ENCODE data around the gene PFKFB2.

Gene PFKFB2

DNA sequence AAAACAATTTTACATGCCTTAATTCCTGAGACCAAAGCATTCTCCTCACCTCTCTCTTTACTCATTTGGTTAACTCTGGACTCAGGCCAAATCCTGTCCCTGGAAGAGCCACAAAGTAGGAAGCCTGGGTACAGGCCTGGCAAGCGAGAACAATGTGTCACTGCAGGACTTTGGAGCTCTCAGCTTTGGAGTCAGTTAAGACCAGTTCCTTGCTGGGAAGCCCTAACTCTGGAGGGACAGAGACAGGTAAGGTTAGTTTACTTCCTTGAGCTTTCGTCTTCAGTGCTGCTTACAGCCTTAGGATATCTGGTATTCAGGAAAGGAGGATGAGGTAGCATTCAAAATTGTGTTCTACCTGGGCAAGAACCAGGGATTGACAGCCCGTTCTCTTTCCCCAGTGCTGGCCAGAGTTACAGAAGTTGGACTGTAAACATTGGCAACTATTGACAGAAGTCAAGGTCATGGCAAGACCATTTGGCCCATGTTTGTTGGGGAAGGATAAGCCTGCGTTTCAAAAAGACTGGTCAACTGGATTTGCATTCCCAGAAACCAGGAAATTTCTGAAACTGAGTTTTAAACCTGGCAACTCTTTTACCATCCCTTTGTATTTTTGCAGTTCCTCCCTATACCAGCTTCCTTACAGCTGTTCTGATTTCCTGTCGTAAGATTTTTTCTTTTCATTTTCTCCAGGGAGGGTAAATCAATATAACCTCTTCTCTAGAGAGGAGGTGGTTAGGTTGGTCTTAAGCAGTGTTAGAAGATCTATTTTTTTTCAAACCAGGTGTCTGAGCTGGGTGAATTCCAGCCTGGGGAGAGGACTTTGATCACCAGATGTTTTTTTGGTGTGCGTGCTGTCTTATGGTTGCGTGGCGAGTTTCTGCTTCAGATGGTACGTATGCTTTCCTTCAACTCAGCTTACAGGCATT, 35.9 kb downstream of the PFKFB2 start, which contains the start of gene C4BPB:
C4BPB (plus strand) TSS at position 160 of the 926 bp plus-strand sequence; CDS start at position 832, 672 bp downstream.
- DNase-seq (ENCODE audit: low read depth in 3 of 3): no peak

DNA sequence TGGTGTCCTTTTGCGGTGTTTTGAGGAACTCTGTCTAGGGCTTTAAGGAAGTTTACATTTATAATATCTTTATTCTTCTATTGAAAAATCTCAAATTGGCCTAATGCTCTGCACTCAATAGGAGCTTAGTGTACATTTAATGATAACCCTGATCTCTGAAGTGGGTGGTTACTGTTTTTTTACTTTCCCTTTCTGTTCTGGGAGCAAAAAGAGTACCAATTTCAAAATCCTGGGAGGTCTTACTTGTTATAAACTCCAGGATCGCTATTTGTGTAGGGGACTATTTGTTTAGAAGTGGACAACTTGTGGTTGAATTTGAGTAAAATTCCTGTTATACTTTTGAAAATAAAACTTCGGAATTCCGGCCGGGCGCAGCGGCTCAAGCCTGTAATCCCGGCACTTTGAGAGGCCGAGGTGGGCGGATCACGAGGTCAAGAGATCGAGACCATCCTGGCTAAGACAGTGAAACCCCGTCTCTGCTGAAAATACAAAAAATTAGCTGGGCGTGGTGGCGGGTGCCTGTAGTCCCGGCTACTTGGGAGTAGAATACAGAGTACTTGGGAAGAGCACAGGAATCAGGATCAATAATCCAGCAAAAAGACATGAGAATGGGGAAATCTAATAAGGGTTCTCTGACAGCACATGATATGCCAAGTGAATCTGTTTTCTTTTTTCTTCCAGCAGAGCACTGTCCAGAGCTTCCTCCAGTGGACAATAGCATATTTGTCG, 36.7 kb downstream of the PFKFB2 start:
- no peak for DNase-seq (ENCODE audit: low read depth in 3 of 3)

DNA sequence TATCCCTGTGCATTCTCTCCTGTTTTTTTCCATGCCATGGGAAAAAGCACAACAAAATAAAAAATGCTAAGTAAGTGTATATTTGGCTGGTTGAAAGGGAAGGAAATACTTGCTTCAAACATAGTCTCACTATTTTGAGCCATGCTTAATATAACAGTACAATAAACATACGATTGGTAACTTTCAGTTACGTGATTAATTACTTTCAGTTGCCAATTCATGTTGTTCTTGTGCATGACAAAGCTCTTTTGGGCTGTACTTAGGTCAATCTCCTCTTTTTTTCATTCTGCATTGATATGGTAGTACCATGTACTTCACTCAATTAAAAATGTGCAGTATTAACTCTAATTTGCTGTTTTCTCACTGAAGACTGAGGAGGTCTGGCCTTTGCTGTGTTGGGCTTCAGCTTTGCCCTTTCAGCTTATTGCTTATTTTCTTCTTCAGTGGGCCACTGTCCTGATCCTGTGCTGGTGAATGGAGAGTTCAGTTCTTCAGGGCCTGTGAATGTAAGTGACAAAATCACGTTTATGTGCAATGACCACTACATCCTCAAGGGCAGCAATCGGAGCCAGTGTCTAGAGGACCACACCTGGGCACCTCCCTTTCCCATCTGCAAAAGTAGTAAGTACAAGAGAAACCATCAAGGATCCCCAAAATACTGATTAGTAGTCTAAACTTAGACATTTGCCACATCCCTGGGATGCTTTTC, 38.3 kb downstream of the PFKFB2 start:
- DNase-seq (ENCODE audit: low read depth in 3 of 3): no peak

DNA sequence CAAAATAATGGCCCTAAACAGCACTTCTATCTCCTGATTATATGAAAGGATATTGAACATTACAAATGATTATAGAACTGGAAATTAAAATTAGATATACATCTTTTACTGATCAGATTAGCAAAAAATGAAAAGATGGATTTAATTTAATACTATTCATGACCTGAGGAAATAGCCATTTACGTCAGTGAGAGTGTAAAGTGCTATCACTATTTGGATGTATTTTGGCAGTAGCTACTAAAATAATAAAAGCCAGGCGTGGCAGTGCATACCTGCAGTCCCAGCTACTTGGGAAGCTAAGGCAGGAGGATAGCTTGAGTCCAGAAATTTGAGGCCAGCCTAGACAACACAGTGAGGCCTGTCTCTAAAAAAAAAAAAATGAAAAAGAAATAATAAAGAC, 40.9 kb downstream of the PFKFB2 start:
- no peak for DNase-seq (ENCODE audit: low read depth in 3 of 3)

DNA sequence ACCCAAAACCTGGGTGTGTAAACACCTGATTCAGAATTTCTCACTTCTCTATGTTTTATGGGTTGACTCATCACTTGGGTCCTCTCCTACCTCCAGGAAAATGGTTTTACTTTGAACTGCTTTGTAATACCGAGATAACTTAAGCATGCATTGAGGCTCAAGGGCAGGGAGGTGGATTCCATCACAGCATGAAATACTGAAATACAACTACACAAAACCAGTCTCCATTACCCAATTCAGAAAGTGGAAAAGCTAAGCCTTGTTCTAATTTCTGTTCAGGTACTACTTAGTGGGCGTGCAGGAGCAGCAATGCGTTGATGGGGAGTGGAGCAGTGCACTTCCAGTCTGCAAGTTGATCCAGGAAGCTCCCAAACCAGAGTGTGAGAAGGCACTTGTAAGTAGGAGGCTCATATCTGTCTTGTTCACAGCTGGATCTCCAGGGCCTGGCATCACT, 44.8 kb downstream of the PFKFB2 start:
- peak in 2 of 3 donors; percentile 22 to 30 for DNase-seq (ENCODE audit: low read depth in 3 of 3)

DNA sequence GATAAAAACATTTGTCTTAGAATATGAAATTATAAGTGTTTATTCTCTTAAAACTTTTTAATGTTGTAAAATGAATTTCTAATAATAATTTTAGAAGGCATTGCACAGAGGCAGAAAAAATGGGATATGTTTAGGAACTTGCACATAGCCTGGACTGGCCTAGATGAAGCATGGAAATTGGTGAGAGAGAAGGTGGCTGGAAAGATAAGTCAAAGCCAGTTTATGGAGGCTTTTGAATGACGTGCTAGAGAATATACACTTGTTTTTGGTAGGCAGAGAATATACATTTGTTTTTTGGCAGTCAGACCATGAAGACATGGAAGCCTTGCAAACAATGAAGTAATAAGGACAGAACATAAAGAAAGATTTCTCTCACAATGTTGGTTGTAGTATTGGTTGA, 48.6 kb downstream of the PFKFB2 start:
- no peak for DNase-seq (ENCODE audit: low read depth in 3 of 3)

DNA sequence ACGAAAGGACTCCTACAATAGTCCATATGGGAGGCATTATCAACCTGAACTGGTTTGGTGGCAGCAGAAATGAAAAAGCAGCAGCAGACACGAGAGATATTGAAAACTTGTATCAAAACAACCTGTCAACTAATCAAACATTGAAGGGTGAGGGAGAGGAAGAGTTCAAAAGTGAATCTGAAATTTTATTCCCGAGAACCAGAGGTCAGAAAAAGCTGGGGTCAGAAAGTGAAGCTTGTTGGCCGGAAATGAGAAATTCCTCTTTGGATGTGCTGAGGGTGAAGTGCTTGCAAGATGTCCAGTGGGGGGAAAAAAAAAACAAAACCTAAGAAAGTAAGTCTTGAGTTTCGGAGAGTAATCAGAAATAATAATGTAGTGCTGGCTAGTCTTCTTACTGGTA, 49.1 kb downstream of the PFKFB2 start:
- no peak for DNase-seq (ENCODE audit: low read depth in 3 of 3)

DNA sequence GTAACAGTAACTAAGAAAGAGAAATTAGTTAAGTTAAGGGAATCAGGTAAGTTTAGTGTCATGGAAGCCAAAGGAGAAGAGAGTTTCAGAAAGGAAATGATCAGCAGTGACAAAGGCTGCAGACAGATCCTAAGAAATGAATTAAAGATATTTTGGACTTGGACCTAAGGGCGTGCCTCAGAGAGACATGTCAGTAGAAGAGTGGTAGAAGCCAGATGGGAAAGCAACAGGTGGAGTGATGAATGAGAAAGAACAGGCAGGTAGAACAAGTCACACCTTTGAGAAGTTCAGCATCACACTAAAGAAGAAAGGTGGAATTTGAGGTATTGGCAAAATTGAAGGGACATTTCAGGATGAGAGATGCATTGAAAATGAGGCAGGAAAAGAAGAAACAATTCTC, 49.6 kb downstream of the PFKFB2 start:
- no peak for DNase-seq (ENCODE audit: low read depth in 3 of 3)

DNA sequence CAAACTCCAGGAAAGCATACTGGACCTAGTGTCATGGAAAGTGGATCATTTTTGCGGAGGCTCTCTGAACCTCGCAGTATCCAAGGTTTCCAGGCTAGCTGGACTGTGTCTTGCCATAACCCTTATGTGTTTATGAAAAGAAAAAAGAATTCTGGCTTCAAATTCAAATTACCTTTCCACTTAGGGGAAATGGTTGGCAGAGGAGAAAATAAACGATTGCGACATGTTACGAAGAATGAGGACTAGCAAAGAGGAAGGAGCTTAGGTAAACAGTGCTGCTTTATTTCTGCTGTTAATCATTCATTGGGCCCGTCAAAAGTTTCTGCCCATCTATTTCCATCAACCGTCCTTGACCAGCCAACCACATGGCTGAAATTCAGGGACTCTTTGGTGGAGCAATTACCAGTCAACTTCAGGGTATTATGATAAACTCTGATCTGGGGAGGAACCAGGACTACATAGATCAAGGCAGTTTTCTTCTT, 50.9 kb downstream of the PFKFB2 start, which contains the start of gene C4BPA:
C4BPA (plus strand) TSS at position 342 of the 482 bp plus-strand sequence. CDS start 8,793 bp downstream, outside the sequence.
- DNase-seq (ENCODE audit: low read depth in 3 of 3): no peak

DNA sequence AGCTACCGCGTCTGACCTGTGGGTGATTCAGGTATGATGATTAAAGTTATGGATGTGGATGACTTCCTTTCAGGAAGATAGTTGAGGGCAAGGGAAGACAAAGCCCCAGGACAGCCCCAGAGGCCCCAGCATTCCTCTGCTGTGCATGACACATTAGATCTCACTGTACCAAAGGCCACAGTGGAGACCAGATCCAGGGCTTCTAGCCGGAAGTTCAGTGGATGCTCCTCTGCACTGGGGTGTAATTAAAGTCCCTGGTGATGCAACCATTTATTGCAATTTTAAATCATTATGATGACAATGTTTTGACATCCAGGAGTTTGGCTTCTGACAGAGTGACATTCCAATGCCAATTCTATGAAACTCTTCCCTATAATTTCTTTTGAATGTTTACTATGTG, 55.9 kb downstream of the PFKFB2 start:
- DNase-seq (ENCODE audit: low read depth in 3 of 3): no peak

DNA sequence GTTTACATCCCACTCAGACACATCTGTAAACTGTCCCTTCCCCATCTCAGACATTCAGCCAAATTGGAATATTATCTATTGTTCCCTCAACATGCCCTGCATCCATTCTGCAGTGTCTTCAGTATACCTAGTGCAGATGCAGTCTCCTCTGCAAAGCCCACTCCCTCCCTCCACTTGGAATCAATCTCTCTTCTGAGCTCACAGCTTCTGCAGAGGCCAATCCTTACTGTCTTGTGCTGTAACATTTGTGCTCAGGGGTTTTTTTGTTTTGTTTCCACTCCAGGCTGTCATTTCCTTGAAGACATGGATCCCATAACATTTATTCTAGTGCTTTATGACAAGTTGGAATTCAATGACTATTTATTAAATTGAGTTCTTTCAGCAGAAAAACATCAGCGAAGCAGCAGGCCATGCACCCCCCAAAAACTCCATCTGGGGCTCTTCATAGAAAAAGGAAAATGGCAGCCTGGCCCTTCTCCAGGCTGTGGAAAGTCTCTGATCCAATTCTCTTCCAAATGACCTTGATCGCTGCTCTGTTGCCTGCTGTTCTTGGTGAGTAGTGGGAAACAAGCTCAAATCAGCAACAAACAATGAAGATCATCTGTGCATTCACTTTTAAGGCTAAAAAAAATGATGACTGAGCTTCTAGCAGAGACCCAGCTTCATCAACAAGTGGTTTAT, 59.7 kb downstream of the PFKFB2 start:
- no peak for DNase-seq (ENCODE audit: low read depth in 3 of 3)

DNA sequence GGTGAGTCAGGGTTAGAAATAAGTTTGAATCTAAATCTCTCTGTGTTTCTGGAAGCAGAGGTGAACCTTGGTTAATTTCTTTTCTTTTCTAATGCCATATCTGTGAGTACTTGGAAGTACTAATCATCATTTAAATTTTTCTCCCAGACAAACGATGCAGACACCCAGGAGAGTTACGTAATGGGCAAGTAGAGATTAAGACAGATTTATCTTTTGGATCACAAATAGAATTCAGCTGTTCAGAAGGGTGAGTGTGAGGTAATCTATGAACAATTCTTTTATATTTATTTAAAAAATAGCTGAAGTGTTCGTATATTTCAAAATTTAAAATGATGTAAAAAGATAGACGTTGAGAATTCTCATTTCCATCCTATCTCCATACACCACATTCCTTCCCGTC, 62.2 kb downstream of the PFKFB2 start:
- no peak for DNase-seq (ENCODE audit: low read depth in 3 of 3)

DNA sequence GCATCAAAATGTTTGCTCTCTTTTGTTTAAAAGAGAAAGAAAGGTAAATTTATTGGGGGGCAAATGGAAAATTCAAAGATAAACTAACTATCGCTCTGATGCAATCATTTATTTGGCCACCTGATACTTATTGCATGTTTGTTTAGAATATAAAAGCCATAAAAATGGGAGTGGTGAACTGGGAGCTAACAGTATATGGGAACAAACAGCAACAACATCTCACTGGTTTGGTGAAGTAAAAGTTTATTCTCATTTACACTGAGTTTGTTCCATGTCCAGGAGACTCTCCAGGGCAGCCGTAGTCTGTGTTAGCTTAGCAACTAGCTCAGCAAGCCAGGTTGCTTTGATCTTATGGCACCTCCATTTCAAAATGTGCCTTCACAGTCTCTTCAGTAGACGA, 71.3 kb downstream of the PFKFB2 start:
- no peak for DNase-seq (ENCODE audit: low read depth in 3 of 3)

DNA sequence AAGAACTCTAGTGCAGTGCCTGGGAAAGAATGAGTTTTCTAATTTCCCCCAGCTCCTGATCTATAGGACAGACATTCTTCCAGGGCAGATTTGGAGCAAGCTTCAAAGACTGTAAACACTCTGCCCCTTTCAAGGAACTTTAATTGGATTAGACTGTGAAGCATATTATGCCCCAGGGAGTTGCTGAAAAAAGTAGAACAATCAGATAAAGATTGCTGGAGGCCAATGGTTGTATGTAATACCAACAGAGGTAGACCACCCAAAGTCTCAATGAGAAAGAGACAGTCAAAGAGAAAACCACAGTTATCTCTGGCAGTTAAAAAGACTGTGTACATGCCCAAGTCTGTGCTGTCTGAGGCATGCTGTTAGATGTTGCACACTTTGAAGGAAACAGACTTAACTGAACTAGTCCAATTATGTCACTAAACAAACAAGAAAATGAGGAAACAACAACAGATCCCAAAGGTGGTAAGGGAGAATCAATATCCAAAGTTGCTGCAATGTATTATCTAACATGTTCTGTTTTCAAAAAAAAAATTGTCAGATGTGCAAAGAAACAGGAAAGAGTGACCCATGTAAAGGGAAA, 75.4 kb downstream of the PFKFB2 start:
- DNase-seq (ENCODE audit: low read depth in 3 of 3): no peak

DNA sequence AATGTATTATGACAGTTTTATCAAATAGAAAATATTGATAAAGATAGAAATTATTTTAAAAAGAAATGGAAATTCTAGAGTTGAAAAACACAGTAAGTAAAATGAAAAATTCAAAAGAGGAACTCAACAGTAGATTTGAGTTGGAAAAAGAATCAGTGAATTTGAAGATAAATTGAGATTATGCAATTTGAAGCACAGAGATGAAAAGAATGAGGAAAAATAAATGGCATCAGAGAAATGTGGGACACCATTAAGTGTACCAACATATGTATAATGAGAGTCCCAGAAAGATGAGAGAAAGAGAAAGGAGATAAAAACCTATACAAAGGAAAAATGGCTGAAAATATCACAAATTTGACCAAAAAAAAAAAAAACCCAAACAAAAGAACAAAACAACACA, 76.0 kb downstream of the PFKFB2 start:
- no peak for DNase-seq (ENCODE audit: low read depth in 3 of 3)

All from stimulated activated CD4-positive, alpha-beta T cell treated with anti-CD3 and anti-CD28 coated beads, TNF-alpha, amount 100 ng/mL, for 48 hours (primary cell).